ENCODE results near the gene ZNF367. TPM values are rescaled to one million over a fixed set of nuclear protein-coding genes. Genes with fewer than 3 reads are reported as not detected.

Gene ZNF367
- total RNA-seq, 2 donors from 2014 or later = 0.75 to 1.2 TPM

- no peak for TF ChIP-seq CTCF (IDR thresholded peaks at IDR 0.05)
- Histone ChIP-seq H3K27me3 (no peaks in the 10 kb centered on the region), H3K4me3 (no peak overlapping the region), H3K9me3 (no peaks in the 10 kb centered on the region), H3K36me3 (no peaks in the 10 kb centered on the region), H3K27ac (peak overlapping the region in 1 of 2 donors; percentile 4), H3K4me1 (peaks cover 0 to 23% of the 10 kb centered on the region in 2 donors)
- no peak for DNase-seq (ENCODE audit: low spot score)
Observed at GRCh38 chr9:96423322-96423984, 5.3 kb upstream of the ZNF367 start.

- H3K4me1 ChIP-seq = peaks cover 0 to 37% of the 10 kb centered on the region in 2 donors
- H3K27ac ChIP-seq = peak overlapping the region; percentile 95 to 100
- no peaks in the 10 kb centered on the region for H3K27me3 ChIP-seq
- DNase-seq (ENCODE audit: low spot score) = peak; percentile 75
- no peaks in the 10 kb centered on the region for H3K36me3 ChIP-seq
- TF ChIP-seq CTCF (IDR thresholded peaks at IDR 0.05) = no peak
- no peaks in the 10 kb centered on the region for H3K9me3 ChIP-seq
- no peak overlapping the region for H3K4me3 ChIP-seq
Observed at GRCh38 chr9:96420468-96421219, 2.5 kb upstream of the ZNF367 start.

- H3K4me3 ChIP-seq = peak overlapping the region; percentile 53 to 84
- peaks cover 0 to 37% of the 10 kb centered on the region in 2 donors for H3K4me1 ChIP-seq
- no peaks in the 10 kb centered on the region for H3K9me3 ChIP-seq
- no peak for TF ChIP-seq CTCF (IDR thresholded peaks at IDR 0.05)
- no peak for DNase-seq (ENCODE audit: low spot score)
- H3K36me3 ChIP-seq = no peaks in the 10 kb centered on the region
- H3K27ac ChIP-seq = peak overlapping the region; percentile 95 to 100
- H3K27me3 ChIP-seq = no peaks in the 10 kb centered on the region
Observed at GRCh38 chr9:96419691-96419969, 1.5 kb upstream of the ZNF367 start.

- no peak for TF ChIP-seq CTCF (IDR thresholded peaks at IDR 0.05)
- H3K36me3 ChIP-seq = no peaks in the 10 kb centered on the region
- peak overlapping the region; percentile 53 to 84 for H3K4me3 ChIP-seq
- H3K9me3 ChIP-seq = no peaks in the 10 kb centered on the region
- no peaks in the 10 kb centered on the region for H3K27me3 ChIP-seq
- H3K4me1 ChIP-seq = peaks cover 0 to 37% of the 10 kb centered on the region in 2 donors
- H3K27ac ChIP-seq = peak overlapping the region; percentile 95 to 100
- peak; percentile 72 for DNase-seq (ENCODE audit: low spot score)
Observed at GRCh38 chr9:96418920-96419690, 935 bp upstream of the ZNF367 start.

- TF ChIP-seq CTCF (IDR thresholded peaks at IDR 0.05) = no peak
- H3K36me3 ChIP-seq = no peaks in the 10 kb centered on the region
- peak overlapping the region; percentile 84 to 87 for H3K4me3 ChIP-seq
- peak overlapping the region; percentile 95 to 100 for H3K27ac ChIP-seq
- H3K4me1 ChIP-seq = peaks cover 0 to 37% of the 10 kb centered on the region in 2 donors
- H3K27me3 ChIP-seq = no peaks in the 10 kb centered on the region
- no peaks in the 10 kb centered on the region for H3K9me3 ChIP-seq
- DNase-seq (ENCODE audit: low spot score) = no peak
Observed at GRCh38 chr9:96417661-96418082, 498 bp downstream of the ZNF367 start.

Measured in right atrium auricular region (tissue), 2 donors.